SK-N-SH (cell line): ENCODE data around the gene LBHD1. TPM values are rescaled to one million over a fixed set of nuclear protein-coding genes. Genes with fewer than 3 reads are reported as not detected.

Experiments
- CTCF ChIA-PET: fragments of 300-600, 350-600 bp; formaldehyde crosslinking; extraction: SDS; loops from one replicate; lab custom pipeline; 2021; lab: Yijun Ruan, JAX
- POLR2A ChIA-PET: fragments of 350-600 bp; sonication (Branson Sonifier 250); formaldehyde crosslinking; extraction: SDS; loops from one replicate; lab custom pipeline; 2020; ENCODE audit warnings: antibody characterized with exemption, inconsistent platforms; lab: Yijun Ruan, JAX
- DNase-seq: peaks from one replicate; pipeline ENCODE4 v3.0.0; 2012
- H2AFZ ChIP-seq: fragments of 200-600 bp; sonication (generic); 2 replicates; pipeline ENCODE4 v1.8.1; 2016; ENCODE audit warnings: antibody characterized with exemption, mild to moderate bottlenecking, low read depth
- H3F3A ChIP-seq: fragments of 200-600 bp; sonication (generic); replicated peaks from 2 replicates; pipeline ENCODE3; 2016; ENCODE audit warnings: antibody characterized with exemption, mild to moderate bottlenecking; ENCODE audit not compliant: insufficient read depth
- H3K27ac ChIP-seq, 2 experiments: fragments of 200-500 bp in 1 of 2; fragments of 200-600 bp in 1 of 2; sonication (Bioruptor generic) in 1 of 2; sonication (generic), shearing (Covaris generic) in 1 of 2; 2 replicates each; pipeline versions ENCODE4 v1.5.1 to v1.6.1; 2014 to 2016; ENCODE audit warnings: low read depth in 2 of 2, inconsistent platforms in 1 of 2, low read length in 1 of 2, mild to moderate bottlenecking in 1 of 2, mixed read lengths in 1 of 2
- H3K27me3 ChIP-seq: fragments of 200-600 bp; sonication (generic), shearing (Covaris generic); 2 replicates; pipeline ENCODE4 v1.6.1; 2016; ENCODE audit warnings: mixed run types; ENCODE audit not compliant: insufficient read depth
- H3K36me3 ChIP-seq, 2 experiments: fragments of 200-500 bp in 1 of 2; fragments of 200-600 bp in 1 of 2; sonication (Bioruptor generic) in 1 of 2; sonication (generic) in 1 of 2; replicated peaks in 1 of 2; 2 replicates each; pipeline versions ENCODE3 to v1.5.1; 2014 to 2016; ENCODE audit warnings: low read length in 1 of 2, mild to moderate bottlenecking in 1 of 2; ENCODE audit not compliant: insufficient read depth in 2 of 2, control insufficient read depth in 1 of 2
- H3K4me1 ChIP-seq, 2 experiments: fragments of 200-500 bp in 1 of 2; fragments of 200-600 bp in 1 of 2; sonication (Bioruptor generic) in 1 of 2; sonication (generic), shearing (Covaris generic) in 1 of 2; 2 replicates each; pipeline versions ENCODE4 v1.5.1 to v1.6.1; 2014 to 2016; ENCODE audit warnings: low read depth in 1 of 2, low read length in 1 of 2, mixed run types in 1 of 2; ENCODE audit not compliant: insufficient read depth in 2 of 2, control insufficient read depth in 1 of 2
- H3K4me2 ChIP-seq: fragments of 200-600 bp; sonication (generic), shearing (Covaris generic); 2 replicates; pipeline ENCODE4 v1.6.1; 2017; ENCODE audit warnings: mixed run types
- H3K4me3 ChIP-seq, 2 experiments: fragments of 200-500 bp in 1 of 2; fragments of 200-600 bp in 1 of 2; sonication (Bioruptor generic) in 1 of 2; sonication (generic), shearing (Covaris generic) in 1 of 2; 2 replicates each; pipeline versions ENCODE4 v1.5.1 to v1.8.1; 2014 to 2016; ENCODE audit warnings: low read depth in 2 of 2, inconsistent platforms in 1 of 2, low read length in 1 of 2, mild to moderate bottlenecking in 1 of 2, mixed read lengths in 1 of 2, moderate library complexity in 1 of 2
- H3K79me2 ChIP-seq: fragments of 200-600 bp; sonication (generic); 2 replicates; pipeline ENCODE4 v1.8.1; 2017; ENCODE audit warnings: mild to moderate bottlenecking; ENCODE audit not compliant: insufficient read depth
- H3K9ac ChIP-seq: fragments of 200-600 bp; sonication (generic); 2 replicates; pipeline ENCODE4 v1.6.1; 2017; ENCODE audit warnings: mixed run types
- H3K9me2 ChIP-seq: fragments of 200-600 bp; sonication (generic); 2 replicates; pipeline ENCODE4 v1.6.1; 2017; ENCODE audit warnings: mixed run types
- H3K9me3 ChIP-seq: fragments of 200-600 bp; sonication (generic); 2 replicates; pipeline ENCODE4 v1.6.1; 2017; ENCODE audit warnings: mixed run types, mild to moderate bottlenecking, moderate library complexity
- H4K20me1 ChIP-seq: fragments of 200-600 bp; sonication (generic); 2 replicates; pipeline ENCODE4 v1.6.1; 2017; ENCODE audit warnings: mild to moderate bottlenecking, mixed run types; ENCODE audit not compliant: insufficient read depth
- CHD2 ChIP-seq: fragments of 150-350 bp; IDR thresholded peaks from 2 replicates; pipeline ENCODE4 v1.6.1; 2018; ENCODE audit warnings: low read length; ENCODE audit not compliant: partially characterized antibody
- EZH2phosphoT487 ChIP-seq: fragments of 200-600 bp; sonication (generic); IDR thresholded peaks from 2 replicates; pipeline ENCODE4 v1.6.1; 2017; ENCODE audit warnings: low read depth, mixed run types, mild to moderate bottlenecking, antibody characterized with exemption, moderate library complexity, borderline replicate concordance
- FOXM1 ChIP-seq: IDR thresholded peaks from 2 replicates; pipeline ENCODE4 v1.4.0; 2012; ENCODE audit warnings: low read depth, mild to moderate bottlenecking
- GATA2 ChIP-seq: sonication (generic); formaldehyde crosslinking; IDR thresholded peaks from 2 replicates; pipeline ENCODE4 v1.5.0; 2020; ENCODE audit warnings: mild to moderate bottlenecking, missing genetic modification reagents
- MEF2A ChIP-seq: IDR thresholded peaks from 2 replicates; pipeline ENCODE4 v1.4.0; 2012; ENCODE audit warnings: low read depth, borderline replicate concordance
- POLR2AphosphoS5 ChIP-seq: IDR thresholded peaks from 2 replicates; pipeline ENCODE4 v1.6.1; 2012; ENCODE audit warnings: low read depth, low read length
- RAD21 ChIP-seq: IDR thresholded peaks from 2 replicates; pipeline ENCODE4 v1.6.1; 2012; ENCODE audit warnings: mild to moderate bottlenecking, low read length
- RFX5 ChIP-seq: IDR thresholded peaks from 2 replicates; pipeline ENCODE4 v1.6.1; 2012; ENCODE audit warnings: mild to moderate bottlenecking, improper control_type of control experiment, low read length
- RXRA ChIP-seq: IDR thresholded peaks from 2 replicates; pipeline ENCODE4 v1.4.0; 2012; ENCODE audit warnings: low read depth, mild to moderate bottlenecking, borderline replicate concordance
- SIN3A ChIP-seq: IDR thresholded peaks from 2 replicates; pipeline ENCODE4 v1.6.1; 2012; ENCODE audit warnings: low read depth, mild to moderate bottlenecking, low read length, moderate library complexity, borderline replicate concordance
- TAF1 ChIP-seq: IDR thresholded peaks from 2 replicates; pipeline ENCODE4 v1.6.1; 2012; ENCODE audit warnings: low read depth, mild to moderate bottlenecking, low read length, moderate library complexity, borderline replicate concordance
- TCF12 ChIP-seq: IDR thresholded peaks from 2 replicates; pipeline ENCODE4 v1.4.0; 2012
- TEAD4 ChIP-seq: IDR thresholded peaks from 2 replicates; pipeline ENCODE4 v1.4.0; 2012; ENCODE audit warnings: mild to moderate bottlenecking, borderline replicate concordance; ENCODE audit not compliant: insufficient read depth
- YY1 ChIP-seq: IDR thresholded peaks from 2 replicates; pipeline ENCODE4 v1.4.0; 2012; ENCODE audit warnings: low read depth, mild to moderate bottlenecking
- WGBS: methylation state at CpG from one replicate; pipeline ENCODE4 v1.1.6; 2017; ENCODE audit warnings: low lambda C conversion rate; 5-methylcytosine and 5-hydroxymethylcytosine counted together
- polyA plus RNA-seq, 3 experiments: library from polyadenylated mRNA; depleted of rRNA; stranded (reverse); fragments of >200 nt; gene quantifications; 2 replicates each; pipeline ENCODE4 v1.2.3, GENCODE V29; 2012
- TF ChIP-seq, protein P1 (sequence below): fragments of 150-350 bp; IDR thresholded peaks from 2 replicates; pipeline ENCODE4 v1.6.1; 2016; ENCODE audit warnings: mild to moderate bottlenecking, low read depth, low read length
- TF ChIP-seq, protein P2 (sequence below): fragments of 200-600 bp; sonication (generic); IDR thresholded peaks from 2 replicates; pipeline ENCODE4 v1.6.1; 2017; ENCODE audit warnings: antibody characterized with exemption, mild to moderate bottlenecking, moderate library complexity
- TF ChIP-seq, protein P3 (sequence below): IDR thresholded peaks from 2 replicates; pipeline ENCODE4; 2012
- TF ChIP-seq, protein P4 (sequence below): IDR thresholded peaks from 2 replicates; pipeline ENCODE4 v1.6.1; 2012; ENCODE audit warnings: mild to moderate bottlenecking, low read depth, low read length, moderate library complexity
- TF ChIP-seq, protein P5 (sequence below): IDR thresholded peaks from 2 replicates; pipeline ENCODE4 v1.4.0; 2012; ENCODE audit warnings: low read depth
- TF ChIP-seq, protein P6 (sequence below): IDR thresholded peaks from 2 replicates; pipeline ENCODE4 v1.4.0; 2012; ENCODE audit warnings: low read depth, borderline replicate concordance
- TF ChIP-seq, protein P7 (sequence below): IDR thresholded peaks from 2 replicates; pipeline ENCODE4 v1.4.0; 2012; ENCODE audit warnings: low read depth, borderline replicate concordance

Gene LBHD1
- polyA plus RNA-seq, 1 of the 3 experiments (the other 2 are of a cell fraction): 9.7 TPM

DNA sequence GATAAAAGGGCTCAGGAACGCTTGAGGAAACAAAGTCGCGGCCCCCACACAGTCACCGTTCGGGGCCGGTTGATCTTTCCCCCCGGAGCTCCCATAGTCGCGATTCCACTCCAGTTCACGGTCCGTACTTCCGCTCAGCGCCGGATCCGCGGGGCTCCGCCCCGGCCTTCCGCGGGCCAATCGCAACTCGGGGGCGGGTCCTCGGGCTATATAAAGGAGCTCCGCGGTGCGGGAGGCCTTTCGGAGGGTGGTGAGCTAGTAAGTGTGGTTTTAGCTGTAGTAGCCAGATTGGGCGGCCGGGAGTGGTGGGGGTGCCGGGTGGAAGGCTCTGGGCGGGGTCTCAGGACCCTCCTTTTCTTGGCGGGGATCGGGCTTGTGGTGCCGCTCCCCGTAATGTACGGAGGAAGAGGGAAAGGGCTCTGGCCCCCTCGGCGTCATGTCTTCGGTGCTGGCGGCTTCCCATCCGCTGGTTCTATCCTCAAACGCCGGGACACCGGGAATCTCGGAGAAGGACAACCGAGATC is 6.9 kb downstream of the LBHD1 start, which contains the start of the genes C11orf98 and CSKMT:
TSS of gene C11orf98 (minus strand) at position 136 of the 524 bp plus-strand sequence. CDS start at position 95, 41 bp downstream.
TSS of gene CSKMT (plus strand) at position 238 of the 524 bp plus-strand sequence. CDS start 568 bp downstream, outside the sequence.
- H3K4me2 ChIP-seq: peak within 1 kb of the TSS; percentile 96
- WGBS: under 1% methylated on average over 38 of the region's 47 CpGs
- peak within 1 kb of the TSS; percentile 92 for H3K9ac ChIP-seq
- ChIA-PET CTCF (interaction anchor here (0.8 to 1.7 kb wide), 10 partner anchors 12 to 216 kb away, joined by 3 to 7 read pairs (median 4); partner anchors contain the start of genes EML3, GANAB, INTS5 and SLC3A2), POLR2A (interaction anchor here (0.5 to 3.7 kb wide), 41 partner anchors 8 to 270 kb away, joined by 3 to 52 read pairs (median 6); partner anchors contain the start of genes B3GAT3, BSCL2, EEF1G and EML3)
- H3K27ac ChIP-seq: peak within 1 kb of the TSS; percentile 91 to 92
- H3K4me1 ChIP-seq: peaks cover 16 to 21% of the 10 kb centered on the region in 2 experiments; a peak in 3 of 4 replicates
- no peaks in the 10 kb centered on the region for H3K9me2 ChIP-seq
- peak within 1 kb of the TSS; percentile 66; the same call in 1 of the 2 replicates for H2AFZ ChIP-seq
- peaks cover 34% of the 10 kb centered on the region for H3F3A ChIP-seq
- peaks cover 20 to 41% of the 10 kb centered on the region in 2 experiments for H3K36me3 ChIP-seq
- no peaks in the 10 kb centered on the region for H4K20me1 ChIP-seq
- H3K4me3 ChIP-seq: peak within 1 kb of the TSS; percentile 78 to 95
- H3K79me2 ChIP-seq: peaks cover 60% of the 10 kb centered on the region
- H3K27me3 ChIP-seq: no peaks in the 10 kb centered on the region
- DNase-seq: peak; percentile 97
- H3K9me3 ChIP-seq: no peaks in the 10 kb centered on the region
- TF ChIP-seq, protein P1, sequence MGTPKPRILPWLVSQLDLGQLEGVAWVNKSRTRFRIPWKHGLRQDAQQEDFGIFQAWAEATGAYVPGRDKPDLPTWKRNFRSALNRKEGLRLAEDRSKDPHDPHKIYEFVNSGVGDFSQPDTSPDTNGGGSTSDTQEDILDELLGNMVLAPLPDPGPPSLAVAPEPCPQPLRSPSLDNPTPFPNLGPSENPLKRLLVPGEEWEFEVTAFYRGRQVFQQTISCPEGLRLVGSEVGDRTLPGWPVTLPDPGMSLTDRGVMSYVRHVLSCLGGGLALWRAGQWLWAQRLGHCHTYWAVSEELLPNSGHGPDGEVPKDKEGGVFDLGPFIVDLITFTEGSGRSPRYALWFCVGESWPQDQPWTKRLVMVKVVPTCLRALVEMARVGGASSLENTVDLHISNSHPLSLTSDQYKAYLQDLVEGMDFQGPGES: no peak; the same call in none of the 2 replicates
- TF ChIP-seq EZH2phosphoT487 (no peak), SIN3A (peak; percentile 93), FOXM1 (no peak), MEF2A (no peak), CHD2 (peak; percentile 86), POLR2AphosphoS5 (peak; percentile 100), RFX5 (no peak), GATA2 (no peak), YY1 (peak; percentile 73; the same call in 1 of the 2 replicates), RXRA (no peak), RAD21 (no peak), TCF12 (peak; percentile 13; the same call in 1 of the 2 replicates), TEAD4 (no peak), TAF1 (peak; percentile 98)
- TF ChIP-seq, protein P2, sequence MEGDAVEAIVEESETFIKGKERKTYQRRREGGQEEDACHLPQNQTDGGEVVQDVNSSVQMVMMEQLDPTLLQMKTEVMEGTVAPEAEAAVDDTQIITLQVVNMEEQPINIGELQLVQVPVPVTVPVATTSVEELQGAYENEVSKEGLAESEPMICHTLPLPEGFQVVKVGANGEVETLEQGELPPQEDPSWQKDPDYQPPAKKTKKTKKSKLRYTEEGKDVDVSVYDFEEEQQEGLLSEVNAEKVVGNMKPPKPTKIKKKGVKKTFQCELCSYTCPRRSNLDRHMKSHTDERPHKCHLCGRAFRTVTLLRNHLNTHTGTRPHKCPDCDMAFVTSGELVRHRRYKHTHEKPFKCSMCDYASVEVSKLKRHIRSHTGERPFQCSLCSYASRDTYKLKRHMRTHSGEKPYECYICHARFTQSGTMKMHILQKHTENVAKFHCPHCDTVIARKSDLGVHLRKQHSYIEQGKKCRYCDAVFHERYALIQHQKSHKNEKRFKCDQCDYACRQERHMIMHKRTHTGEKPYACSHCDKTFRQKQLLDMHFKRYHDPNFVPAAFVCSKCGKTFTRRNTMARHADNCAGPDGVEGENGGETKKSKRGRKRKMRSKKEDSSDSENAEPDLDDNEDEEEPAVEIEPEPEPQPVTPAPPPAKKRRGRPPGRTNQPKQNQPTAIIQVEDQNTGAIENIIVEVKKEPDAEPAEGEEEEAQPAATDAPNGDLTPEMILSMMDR: no peak
- TF ChIP-seq, protein P3, sequence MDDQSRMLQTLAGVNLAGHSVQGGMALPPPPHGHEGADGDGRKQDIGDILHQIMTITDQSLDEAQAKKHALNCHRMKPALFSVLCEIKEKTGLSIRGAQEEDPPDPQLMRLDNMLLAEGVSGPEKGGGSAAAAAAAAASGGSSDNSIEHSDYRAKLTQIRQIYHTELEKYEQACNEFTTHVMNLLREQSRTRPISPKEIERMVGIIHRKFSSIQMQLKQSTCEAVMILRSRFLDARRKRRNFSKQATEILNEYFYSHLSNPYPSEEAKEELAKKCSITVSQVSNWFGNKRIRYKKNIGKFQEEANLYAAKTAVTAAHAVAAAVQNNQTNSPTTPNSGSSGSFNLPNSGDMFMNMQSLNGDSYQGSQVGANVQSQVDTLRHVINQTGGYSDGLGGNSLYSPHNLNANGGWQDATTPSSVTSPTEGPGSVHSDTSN: peak; percentile 73
- TF ChIP-seq, protein P4, sequence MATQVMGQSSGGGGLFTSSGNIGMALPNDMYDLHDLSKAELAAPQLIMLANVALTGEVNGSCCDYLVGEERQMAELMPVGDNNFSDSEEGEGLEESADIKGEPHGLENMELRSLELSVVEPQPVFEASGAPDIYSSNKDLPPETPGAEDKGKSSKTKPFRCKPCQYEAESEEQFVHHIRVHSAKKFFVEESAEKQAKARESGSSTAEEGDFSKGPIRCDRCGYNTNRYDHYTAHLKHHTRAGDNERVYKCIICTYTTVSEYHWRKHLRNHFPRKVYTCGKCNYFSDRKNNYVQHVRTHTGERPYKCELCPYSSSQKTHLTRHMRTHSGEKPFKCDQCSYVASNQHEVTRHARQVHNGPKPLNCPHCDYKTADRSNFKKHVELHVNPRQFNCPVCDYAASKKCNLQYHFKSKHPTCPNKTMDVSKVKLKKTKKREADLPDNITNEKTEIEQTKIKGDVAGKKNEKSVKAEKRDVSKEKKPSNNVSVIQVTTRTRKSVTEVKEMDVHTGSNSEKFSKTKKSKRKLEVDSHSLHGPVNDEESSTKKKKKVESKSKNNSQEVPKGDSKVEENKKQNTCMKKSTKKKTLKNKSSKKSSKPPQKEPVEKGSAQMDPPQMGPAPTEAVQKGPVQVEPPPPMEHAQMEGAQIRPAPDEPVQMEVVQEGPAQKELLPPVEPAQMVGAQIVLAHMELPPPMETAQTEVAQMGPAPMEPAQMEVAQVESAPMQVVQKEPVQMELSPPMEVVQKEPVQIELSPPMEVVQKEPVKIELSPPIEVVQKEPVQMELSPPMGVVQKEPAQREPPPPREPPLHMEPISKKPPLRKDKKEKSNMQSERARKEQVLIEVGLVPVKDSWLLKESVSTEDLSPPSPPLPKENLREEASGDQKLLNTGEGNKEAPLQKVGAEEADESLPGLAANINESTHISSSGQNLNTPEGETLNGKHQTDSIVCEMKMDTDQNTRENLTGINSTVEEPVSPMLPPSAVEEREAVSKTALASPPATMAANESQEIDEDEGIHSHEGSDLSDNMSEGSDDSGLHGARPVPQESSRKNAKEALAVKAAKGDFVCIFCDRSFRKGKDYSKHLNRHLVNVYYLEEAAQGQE: peak; percentile 76
- TF ChIP-seq, protein P5, sequence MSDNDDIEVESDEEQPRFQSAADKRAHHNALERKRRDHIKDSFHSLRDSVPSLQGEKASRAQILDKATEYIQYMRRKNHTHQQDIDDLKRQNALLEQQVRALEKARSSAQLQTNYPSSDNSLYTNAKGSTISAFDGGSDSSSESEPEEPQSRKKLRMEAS: peak; percentile 78
- TF ChIP-seq, protein P6, sequence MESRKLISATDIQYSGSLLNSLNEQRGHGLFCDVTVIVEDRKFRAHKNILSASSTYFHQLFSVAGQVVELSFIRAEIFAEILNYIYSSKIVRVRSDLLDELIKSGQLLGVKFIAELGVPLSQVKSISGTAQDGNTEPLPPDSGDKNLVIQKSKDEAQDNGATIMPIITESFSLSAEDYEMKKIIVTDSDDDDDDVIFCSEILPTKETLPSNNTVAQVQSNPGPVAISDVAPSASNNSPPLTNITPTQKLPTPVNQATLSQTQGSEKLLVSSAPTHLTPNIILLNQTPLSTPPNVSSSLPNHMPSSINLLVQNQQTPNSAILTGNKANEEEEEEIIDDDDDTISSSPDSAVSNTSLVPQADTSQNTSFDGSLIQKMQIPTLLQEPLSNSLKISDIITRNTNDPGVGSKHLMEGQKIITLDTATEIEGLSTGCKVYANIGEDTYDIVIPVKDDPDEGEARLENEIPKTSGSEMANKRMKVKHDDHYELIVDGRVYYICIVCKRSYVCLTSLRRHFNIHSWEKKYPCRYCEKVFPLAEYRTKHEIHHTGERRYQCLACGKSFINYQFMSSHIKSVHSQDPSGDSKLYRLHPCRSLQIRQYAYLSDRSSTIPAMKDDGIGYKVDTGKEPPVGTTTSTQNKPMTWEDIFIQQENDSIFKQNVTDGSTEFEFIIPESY: peak; percentile 30; the same call in 1 of the 2 replicates
- TF ChIP-seq, protein P7, sequence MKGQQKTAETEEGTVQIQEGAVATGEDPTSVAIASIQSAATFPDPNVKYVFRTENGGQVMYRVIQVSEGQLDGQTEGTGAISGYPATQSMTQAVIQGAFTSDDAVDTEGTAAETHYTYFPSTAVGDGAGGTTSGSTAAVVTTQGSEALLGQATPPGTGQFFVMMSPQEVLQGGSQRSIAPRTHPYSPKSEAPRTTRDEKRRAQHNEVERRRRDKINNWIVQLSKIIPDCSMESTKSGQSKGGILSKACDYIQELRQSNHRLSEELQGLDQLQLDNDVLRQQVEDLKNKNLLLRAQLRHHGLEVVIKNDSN: no peak
